Neural crest cell (in vitro differentiated cells): ENCODE data around the gene DUSP11. TPM values are rescaled to one million over a fixed set of nuclear protein-coding genes. Genes with fewer than 3 reads are reported as not detected.

Source experiments
- DNase-seq: peaks from one replicate; pipeline ENCODE4 v3.0.0; 2021; ENCODE audit warnings: low read depth, mixed read lengths, low spot score
- H3K27ac Mint-ChIP-seq: one replicate; pipeline ENCODE4 v1.8.0; 2021; ENCODE audit warnings: mild to moderate bottlenecking, mixed read lengths; ENCODE audit not compliant: unreplicated experiment
- H3K27me3 Mint-ChIP-seq: 2 replicates; pipeline ENCODE4 v1.8.0; 2021; ENCODE audit warnings: low read depth, mild to moderate bottlenecking, mixed read lengths
- H3K36me3 Mint-ChIP-seq: 2 replicates; pipeline ENCODE4 v1.8.0; 2021; ENCODE audit warnings: low read depth, mild to moderate bottlenecking, mixed read lengths
- H3K4me1 Mint-ChIP-seq: 2 replicates; pipeline ENCODE4 v1.8.0; 2021; ENCODE audit warnings: mixed read lengths
- H3K4me3 Mint-ChIP-seq: one replicate; pipeline ENCODE4 v1.8.0; 2021; ENCODE audit warnings: mild to moderate bottlenecking, mixed read lengths
- H3K9me3 Mint-ChIP-seq: 2 replicates; pipeline ENCODE4 v1.8.0; 2021; ENCODE audit warnings: mixed read lengths
- CTCF ChIP-seq: fragments of 200-600 bp; sonication (generic); conservative IDR thresholded peaks from 2 replicates; pipeline ENCODE4 v1.5.0; 2021; ENCODE audit warnings: antibody characterized with exemption, mild to moderate bottlenecking
- total RNA-seq: library from RNA; stranded (reverse); gene quantifications from 2 replicates; pipeline ENCODE4 v1.2.1, GENCODE V29; 2021

The DUSP11 gene
- total RNA-seq, 1 donor from 2014 or later, result 18.2 TPM

DNA sequence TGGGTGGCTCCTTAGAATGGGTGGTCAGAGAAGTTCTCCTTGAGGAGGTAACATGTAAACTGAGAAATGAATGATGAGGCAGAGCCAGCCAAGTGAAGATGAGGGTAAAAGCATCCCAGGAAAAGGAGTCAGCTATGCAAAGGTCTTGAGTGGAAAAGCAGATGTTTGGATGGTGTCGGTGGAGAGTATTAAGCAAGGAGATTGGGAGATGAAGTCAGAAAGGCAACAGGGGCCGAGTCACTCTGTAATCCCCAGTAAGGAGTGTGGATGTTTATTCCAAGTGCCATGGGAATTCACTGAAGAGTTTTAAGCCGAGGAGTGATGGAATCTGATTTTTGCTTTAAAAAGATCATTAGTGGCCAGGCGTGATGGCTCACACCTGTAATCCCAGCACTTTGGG is 45.5 kb upstream of the DUSP11 start:
- peak overlapping the region; percentile 4 for H3K4me3 Mint-ChIP-seq
- H3K27me3 Mint-ChIP-seq, result peaks cover 69% of the 10 kb centered on the region
- no peak for TF ChIP-seq CTCF
- no peaks in the 10 kb centered on the region for H3K36me3 Mint-ChIP-seq
- H3K27ac Mint-ChIP-seq, result no peak overlapping the region
- peaks cover 15% of the 10 kb centered on the region for H3K4me1 Mint-ChIP-seq
- no peak for DNase-seq
- no peaks in the 10 kb centered on the region for H3K9me3 Mint-ChIP-seq

GRCh38 chr2:73823916-73824523 is 44.1 kb upstream of the DUSP11 start:
- Mint-ChIP-seq H3K9me3 (no peaks in the 10 kb centered on the region), H3K4me3 (no peak overlapping the region), H3K27me3 (peaks cover 80% of the 10 kb centered on the region), H3K27ac (no peak overlapping the region), H3K4me1 (peaks cover 5% of the 10 kb centered on the region), H3K36me3 (no peaks in the 10 kb centered on the region)
- peak; percentile 96 for TF ChIP-seq CTCF
- DNase-seq, result no peak

DNA sequence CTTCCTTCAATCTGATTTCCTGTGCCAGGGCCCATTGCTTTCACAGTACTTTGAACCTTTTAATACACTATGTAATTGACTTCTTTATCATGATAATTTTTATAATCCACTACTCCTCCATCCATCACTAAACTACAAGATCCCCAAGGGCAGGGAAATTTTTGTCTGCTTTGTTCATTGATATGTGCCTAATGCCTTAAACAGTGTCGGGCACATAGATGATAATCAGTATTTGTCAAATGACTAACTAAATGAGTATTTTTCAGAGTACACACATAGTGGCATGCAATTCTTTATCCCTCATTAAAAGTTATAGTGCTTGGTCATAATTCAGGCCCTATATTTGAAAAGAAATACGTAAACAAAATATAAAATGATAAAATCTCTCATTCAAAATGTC is 43.5 kb upstream of the DUSP11 start:
- no peak for TF ChIP-seq CTCF
- peaks cover 80% of the 10 kb centered on the region for H3K27me3 Mint-ChIP-seq

DNA sequence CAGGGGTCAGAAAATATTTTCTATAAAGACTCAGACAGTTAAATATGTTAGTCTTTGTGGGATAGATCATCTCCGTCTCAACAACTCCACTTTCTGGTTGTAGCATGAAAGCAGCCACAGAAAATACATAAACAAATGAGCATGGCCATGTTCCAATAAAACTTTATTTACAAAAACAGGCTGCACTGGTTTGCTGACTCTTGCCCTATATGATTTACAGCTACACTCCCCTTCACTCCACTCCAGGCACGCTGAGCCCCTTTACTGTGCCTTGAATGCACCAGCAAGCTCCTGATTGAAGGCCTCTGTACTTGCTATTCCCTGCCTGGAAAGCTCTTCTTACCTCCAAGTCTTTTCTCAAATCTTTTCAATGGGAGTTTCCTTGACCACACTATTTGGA is 43.1 kb upstream of the DUSP11 start:
- H3K36me3 Mint-ChIP-seq, result no peaks in the 10 kb centered on the region
- no peak overlapping the region for H3K4me3 Mint-ChIP-seq
- peaks cover 80% of the 10 kb centered on the region for H3K27me3 Mint-ChIP-seq
- H3K27ac Mint-ChIP-seq, result no peak overlapping the region
- TF ChIP-seq CTCF, result no peak
- DNase-seq, result no peak
- H3K4me1 Mint-ChIP-seq, result no peaks in the 10 kb centered on the region
- no peaks in the 10 kb centered on the region for H3K9me3 Mint-ChIP-seq

More for the DNA sequence above, 43.5 kb upstream of the DUSP11 start:
- Mint-ChIP-seq H3K36me3 (no peaks in the 10 kb centered on the region), H3K9me3 (no peaks in the 10 kb centered on the region), H3K27ac (no peak overlapping the region), H3K4me1 (peaks cover under 1% of the 10 kb centered on the region), H3K4me3 (no peak overlapping the region)
- DNase-seq, result no peak

GRCh38 chr2:73822276-73822675 is 42.4 kb upstream of the DUSP11 start:
- peaks cover 79% of the 10 kb centered on the region for H3K27me3 Mint-ChIP-seq
- no peak overlapping the region for H3K4me3 Mint-ChIP-seq
- H3K4me1 Mint-ChIP-seq, result no peaks in the 10 kb centered on the region
- no peak overlapping the region for H3K27ac Mint-ChIP-seq
- TF ChIP-seq CTCF, result no peak
- no peak for DNase-seq
- H3K36me3 Mint-ChIP-seq, result no peaks in the 10 kb centered on the region
- H3K9me3 Mint-ChIP-seq, result no peaks in the 10 kb centered on the region
